ENCODE measurements around the gene PKP2.

GRCh38 chr12:32828552-32828951 is 68.0 kb downstream of the PKP2 start:
- no peak for TF ChIP-seq CTCF (IDR thresholded peaks at IDR 0.05)
- TF ChIP-seq POLR2AphosphoS5 (IDR thresholded peaks at IDR 0.05), result no peak
